Activated T-helper 1 cell treated with anti-CD3 and anti-CD28 coated beads, Interleukin-12 subunit alpha, Interleukin-12 subunit beta, Interleukin-2, Interleukin-4 antibody, amounts not matched to agents 30 ng/mL and 10 ng/mL and 1 ng/mL, durations not matched to agents 14 hours and 24 hours and 36 hours (primary cell): ENCODE measurements around the gene CDC42EP4. TPM values are rescaled to one million over a fixed set of nuclear protein-coding genes. Genes with fewer than 3 reads are reported as not detected.
"Not testable (repeated sequence)": the region's sequence is repeated elsewhere in the genome, so short reads cannot be mapped to it uniquely, and the experiment has no call there.

Experiments used
- DNase-seq: peaks from one replicate; pipeline ENCODE4 v3.0.0; 2021; ENCODE audit warnings: low spot score
- H3K27ac Mint-ChIP-seq: one replicate; pipeline ENCODE4 v1.8.0; 2021; ENCODE audit warnings: mild to moderate bottlenecking, mixed read lengths
- H3K27me3 Mint-ChIP-seq: one replicate; pipeline ENCODE4 v1.8.0; 2022; ENCODE audit warnings: mild to moderate bottlenecking, moderate library complexity, mixed read lengths; ENCODE audit not compliant: insufficient read depth
- H3K36me3 Mint-ChIP-seq: one replicate; pipeline ENCODE4 v1.8.0; 2021; ENCODE audit warnings: low read depth, mixed read lengths
- H3K4me1 Mint-ChIP-seq: one replicate; pipeline ENCODE4 v1.8.0; 2021; ENCODE audit warnings: low read depth, mixed read lengths
- H3K4me3 Mint-ChIP-seq: one replicate; pipeline ENCODE4 v1.8.0; 2021; ENCODE audit warnings: mild to moderate bottlenecking, moderate library complexity, mixed read lengths
- H3K9me3 Mint-ChIP-seq: one replicate; pipeline ENCODE4 v1.8.0; 2021; ENCODE audit warnings: mixed read lengths
- intact Hi-C: fragments of 100-400 bp; cut with micrococcal nuclease; formaldehyde crosslinking; loops from one replicate; pipeline ENCODE4 v1.15.1; 2024
- total RNA-seq: library from RNA; stranded (reverse); gene quantifications from 2 replicates; pipeline ENCODE4 v1.2.3, GENCODE V29; 2022

CDC42EP4 gene
- total RNA-seq, 1 donor from 2014 or later, result 1.1 TPM

- Mint-ChIP-seq H3K27ac (no peak overlapping the region), H3K27me3 (peaks cover 6% of the 10 kb centered on the region), H3K36me3 (no peaks in the 10 kb centered on the region), H3K9me3 (no peaks in the 10 kb centered on the region), H3K4me1 (no peaks in the 10 kb centered on the region), H3K4me3 (no peak overlapping the region)
- intact Hi-C loops, result no loop called here
- DNase-seq, result no peak
Measured at GRCh38 chr17:73323409-73324159, 11.8 kb upstream of the CDC42EP4 start.

- no peak for DNase-seq
- Mint-ChIP-seq H3K4me1 (no peaks in the 10 kb centered on the region), H3K9me3 (no peaks in the 10 kb centered on the region), H3K36me3 (no peaks in the 10 kb centered on the region), H3K27ac (no peak overlapping the region), H3K27me3 (peaks cover 10% of the 10 kb centered on the region), H3K4me3 (no peak overlapping the region)
- intact Hi-C loops, result no loop called here
Measured at GRCh38 chr17:73320601-73321264, 8.9 kb upstream of the CDC42EP4 start.

DNA sequence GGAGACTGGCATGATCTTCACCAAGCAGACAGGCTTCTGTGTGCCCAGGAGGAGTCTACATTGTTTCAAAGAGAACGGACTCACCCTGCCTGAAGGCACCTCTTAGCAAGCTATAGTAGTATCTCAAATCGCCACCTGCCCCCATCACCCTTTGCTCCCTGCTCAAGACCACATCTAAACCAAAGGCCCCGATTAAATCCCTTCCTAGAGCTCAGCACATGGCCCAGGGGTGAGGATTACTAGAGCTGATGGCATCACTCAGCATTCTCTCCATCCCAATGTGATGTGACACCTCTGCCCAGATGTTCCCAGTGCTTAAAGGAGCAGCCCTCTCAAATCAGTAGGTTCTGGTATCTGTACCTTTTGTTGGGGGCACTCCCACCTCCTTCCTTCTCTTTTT lies 8.0 kb upstream of the CDC42EP4 start:
- Mint-ChIP-seq H3K27ac (no peak overlapping the region), H3K4me3 (no peak overlapping the region), H3K36me3 (no peaks in the 10 kb centered on the region), H3K9me3 (no peaks in the 10 kb centered on the region), H3K27me3 (peaks cover 14% of the 10 kb centered on the region), H3K4me1 (no peaks in the 10 kb centered on the region)
- DNase-seq, result no peak
- intact Hi-C loops, result no loop called here

DNA sequence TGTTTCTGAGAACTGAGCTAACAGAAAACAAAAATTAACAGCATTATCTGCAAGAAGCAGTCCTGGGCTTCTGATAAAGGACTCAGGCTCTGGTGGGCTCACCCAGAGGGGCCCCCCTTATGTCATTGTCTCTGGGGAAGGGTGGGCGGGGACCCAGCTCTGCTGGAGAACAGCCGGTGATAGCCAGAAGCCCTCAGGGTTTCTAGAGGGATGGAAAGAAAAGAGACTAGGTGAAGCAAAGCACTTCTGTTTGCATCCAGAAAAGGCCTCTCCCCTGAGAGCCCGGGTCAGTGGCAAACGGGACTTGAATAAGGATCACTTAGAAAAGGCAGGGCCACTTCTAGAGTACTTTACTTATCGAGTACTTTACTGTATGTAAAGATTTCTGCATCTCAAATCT lies 7.0 kb upstream of the CDC42EP4 start:
- intact Hi-C loops, result no loop called here
- no peaks in the 10 kb centered on the region for H3K9me3 Mint-ChIP-seq
- no peak for DNase-seq
- no peaks in the 10 kb centered on the region for H3K36me3 Mint-ChIP-seq
- peaks cover 16% of the 10 kb centered on the region for H3K27me3 Mint-ChIP-seq
- no peak overlapping the region for H3K27ac Mint-ChIP-seq
- no peak overlapping the region for H3K4me3 Mint-ChIP-seq
- no peaks in the 10 kb centered on the region for H3K4me1 Mint-ChIP-seq

DNA sequence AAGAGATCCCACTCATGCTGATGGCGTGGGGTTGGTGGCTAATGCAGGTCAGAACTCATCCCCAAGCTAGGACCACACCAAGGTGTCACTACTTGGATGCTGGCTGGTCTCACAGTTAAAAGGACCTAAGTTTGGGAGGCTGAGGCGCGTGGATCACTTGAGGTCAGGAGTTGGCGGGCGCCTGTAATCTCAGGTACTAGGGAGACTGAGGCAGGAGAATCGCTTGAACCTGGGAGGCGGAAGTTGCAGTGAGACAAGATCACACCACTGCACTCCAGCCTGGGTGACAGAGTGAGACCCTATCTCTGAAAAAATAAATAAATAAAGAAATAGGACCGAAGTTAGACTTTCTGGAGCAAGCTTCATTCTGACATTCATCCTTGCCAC lies 6.6 kb upstream of the CDC42EP4 start:
- DNase-seq, result no peak
- peaks cover 17% of the 10 kb centered on the region for H3K27me3 Mint-ChIP-seq
- intact Hi-C loops, result no loop called here
- H3K4me1 Mint-ChIP-seq, result no peaks in the 10 kb centered on the region
- no peaks in the 10 kb centered on the region for H3K36me3 Mint-ChIP-seq
- no peak overlapping the region for H3K4me3 Mint-ChIP-seq
- H3K27ac Mint-ChIP-seq, result no peak overlapping the region
- no peaks in the 10 kb centered on the region for H3K9me3 Mint-ChIP-seq

DNA sequence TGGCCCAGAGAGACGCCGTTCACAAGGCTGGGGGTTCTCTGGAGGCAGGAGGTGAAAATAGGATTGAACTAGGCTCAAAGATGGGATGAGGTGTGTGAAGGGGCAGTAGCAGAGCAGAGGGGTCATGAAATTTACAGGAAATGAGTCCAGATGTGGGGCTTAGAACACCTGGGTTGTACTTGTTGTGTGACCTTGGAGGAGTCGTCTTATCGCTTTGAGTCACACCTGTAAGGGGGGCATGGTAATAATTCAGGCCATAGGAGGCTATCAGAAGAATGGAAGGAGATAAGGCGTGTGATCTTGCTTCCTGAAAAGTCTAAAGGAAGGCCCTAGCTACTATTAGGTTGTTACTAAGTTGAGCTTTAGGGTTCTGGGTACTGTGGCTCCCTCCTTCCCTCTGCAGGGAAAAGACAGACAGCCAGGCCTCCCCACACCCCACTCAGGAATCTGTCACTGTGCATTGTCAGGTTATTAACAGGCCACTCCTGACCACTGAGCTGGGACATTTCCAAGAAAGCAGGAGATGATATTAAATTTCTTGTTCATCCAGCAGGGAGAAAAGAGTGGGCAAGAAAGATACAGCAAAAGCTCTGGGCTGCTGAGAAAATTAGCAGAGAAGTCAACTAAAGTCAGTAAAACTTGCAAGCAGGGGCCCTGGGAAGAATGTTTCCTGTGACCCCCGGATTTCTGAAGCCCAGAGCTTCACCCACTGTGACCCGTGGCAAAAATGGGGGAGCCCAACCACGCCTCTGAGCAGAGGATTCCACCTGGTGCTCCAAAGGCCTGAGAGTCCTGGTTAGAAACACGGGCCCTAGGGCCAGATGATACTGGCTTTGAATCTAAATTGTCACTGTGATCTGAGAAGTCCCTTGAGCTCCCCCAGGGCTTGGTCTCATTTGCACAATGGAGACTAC lies 6.0 kb upstream of the CDC42EP4 start:
- H3K4me1 Mint-ChIP-seq, result no peaks in the 10 kb centered on the region
- H3K27ac Mint-ChIP-seq, result no peak overlapping the region
- no peaks in the 10 kb centered on the region for H3K9me3 Mint-ChIP-seq
- DNase-seq, result no peak
- H3K36me3 Mint-ChIP-seq, result no peaks in the 10 kb centered on the region
- H3K27me3 Mint-ChIP-seq, result peaks cover 21% of the 10 kb centered on the region
- intact Hi-C loops, result no loop called here
- H3K4me3 Mint-ChIP-seq, result no peak overlapping the region

GRCh38 chr17:73316919-73317505 lies 5.2 kb upstream of the CDC42EP4 start:
- H3K4me1 Mint-ChIP-seq, result no peaks in the 10 kb centered on the region
- no peak for DNase-seq
- H3K9me3 Mint-ChIP-seq, result no peaks in the 10 kb centered on the region
- H3K27me3 Mint-ChIP-seq, result peaks cover 20% of the 10 kb centered on the region
- no peaks in the 10 kb centered on the region for H3K36me3 Mint-ChIP-seq
- H3K27ac Mint-ChIP-seq, result no peak overlapping the region
- intact Hi-C loops, result no loop called here
- H3K4me3 Mint-ChIP-seq, result no peak overlapping the region

- Mint-ChIP-seq H3K4me3 (no peak overlapping the region), H3K9me3 (no peaks in the 10 kb centered on the region), H3K27me3 (peaks cover 20% of the 10 kb centered on the region), H3K27ac (no peak overlapping the region), H3K36me3 (no peaks in the 10 kb centered on the region), H3K4me1 (peaks cover under 1% of the 10 kb centered on the region)
- DNase-seq, result no peak
- intact Hi-C loops, result no loop called here
Measured at GRCh38 chr17:73315471-73315870, 3.7 kb upstream of the CDC42EP4 start.

DNA sequence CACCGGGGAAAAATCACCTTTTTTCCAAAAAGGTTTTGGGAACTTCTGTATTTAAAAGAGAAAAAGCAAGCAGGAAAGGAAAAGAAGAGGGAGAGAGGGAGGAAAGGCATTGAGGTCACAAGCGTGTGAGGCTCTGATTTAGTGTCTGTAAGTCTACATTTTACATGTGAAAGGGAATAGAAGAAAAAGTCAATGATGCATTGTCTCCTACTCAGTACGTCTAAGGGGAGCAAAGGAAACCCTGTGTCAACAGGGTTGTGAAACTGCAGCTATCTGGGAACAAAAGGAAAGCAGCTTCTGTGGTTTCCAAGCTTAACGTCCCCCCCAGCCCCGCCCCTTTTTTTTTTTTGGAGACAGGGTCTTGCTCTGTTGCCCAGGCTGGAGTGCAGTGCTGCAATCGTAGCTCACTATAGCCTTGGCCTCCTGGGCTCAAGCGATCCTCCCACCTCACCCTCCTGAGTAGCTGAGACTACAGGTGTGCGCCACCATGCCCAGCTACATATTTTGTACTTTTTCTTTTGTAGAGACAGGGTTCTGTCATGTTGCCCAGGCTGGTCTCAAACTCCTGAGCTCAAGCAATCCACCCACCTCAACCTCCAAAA lies 1.8 kb upstream of the CDC42EP4 start:
- DNase-seq, result no peak
- Mint-ChIP-seq H3K4me3 (peak overlapping the region; percentile 6), H3K36me3 (no peaks in the 10 kb centered on the region), H3K27ac (no peak overlapping the region), H3K4me1 (peaks cover 7% of the 10 kb centered on the region), H3K9me3 (no peaks in the 10 kb centered on the region), H3K27me3 (peaks cover 21% of the 10 kb centered on the region)
- intact Hi-C loops, result loop anchor here (2.0 to 5.0 kb wide), 2 partner anchors 221 to 606 kb away; partner anchors contain the start of gene SLC39A11

DNA sequence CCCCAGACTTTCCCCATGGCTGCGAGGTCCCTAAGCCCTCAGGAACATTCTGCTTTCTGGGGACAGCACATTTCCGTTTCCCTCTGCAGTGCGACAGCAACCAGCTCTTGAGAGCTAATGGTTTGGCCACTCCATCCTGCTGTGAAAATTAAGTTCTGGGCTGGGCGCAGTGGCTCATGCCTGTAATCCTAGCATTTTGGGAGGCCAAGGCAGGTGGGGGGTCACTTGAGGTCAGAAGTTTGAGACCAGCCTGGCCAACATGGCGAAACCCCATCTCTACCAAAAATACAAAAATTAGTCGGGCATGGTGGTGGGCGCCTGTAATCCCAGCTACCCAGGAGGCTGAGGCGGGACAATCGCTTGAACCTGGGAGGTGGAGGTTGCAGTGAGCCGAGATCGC lies 1.1 kb upstream of the CDC42EP4 start:
- H3K36me3 Mint-ChIP-seq, H3K27ac Mint-ChIP-seq, H3K4me1 Mint-ChIP-seq, H3K9me3 Mint-ChIP-seq, DNase-seq: not testable (repeated sequence)
- peak overlapping the region; percentile 26 for H3K4me3 Mint-ChIP-seq
- intact Hi-C loops, result loop anchor here (1.0 to 5.0 kb wide), 4 partner anchors 81 to 606 kb away; partner anchors contain the start of gene SLC39A11
- peaks cover 20% of the 10 kb centered on the region for H3K27me3 Mint-ChIP-seq

DNA sequence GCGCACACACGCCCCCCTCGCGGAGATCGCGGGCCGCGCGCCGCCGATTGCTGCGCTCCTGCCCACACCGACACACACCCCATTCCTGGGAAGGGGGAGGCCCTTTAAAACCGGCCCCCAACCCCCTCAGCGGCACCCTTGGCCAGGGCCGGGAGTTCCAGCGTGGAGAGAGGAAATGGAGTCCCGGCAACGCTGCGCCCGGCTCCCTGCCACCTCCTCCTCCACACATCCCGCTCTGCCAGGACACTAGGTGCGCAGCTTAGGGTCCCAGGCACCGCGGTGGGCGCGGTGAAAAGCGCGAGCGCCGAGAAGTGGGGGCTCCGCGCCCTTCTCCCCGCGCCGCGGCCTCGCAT lies 397 bp downstream of the CDC42EP4 start:
- Mint-ChIP-seq H3K36me3 (no peaks in the 10 kb centered on the region), H3K4me3 (peak overlapping the region; percentile 85), H3K27ac (no peak overlapping the region), H3K4me1 (peaks cover 7% of the 10 kb centered on the region), H3K27me3 (peaks cover 18% of the 10 kb centered on the region), H3K9me3 (no peaks in the 10 kb centered on the region)
- DNase-seq, result no peak
- intact Hi-C loops, result loop anchor here (1.0 to 5.0 kb wide), 5 partner anchors 56 to 719 kb away; no protein-coding TSS in a partner anchor
